HFFc6 (cell line): ENCODE measurements around the gene RBM19. TPM values are rescaled to one million over a fixed set of nuclear protein-coding genes. Genes with fewer than 3 reads are reported as not detected.

Source experiments
- DNase-seq: peaks from one replicate; pipeline ENCODE4 v3.0.0-alpha.2; 2018
- H3K27ac Mint-ChIP-seq: 2 replicates; pipeline ENCODE4 v1.8.0; 2020; ENCODE audit warnings: mild to moderate bottlenecking, mixed read lengths
- H3K27me3 Mint-ChIP-seq: 2 replicates; pipeline ENCODE4 v1.8.0; 2021; ENCODE audit warnings: mild to moderate bottlenecking, moderate library complexity, mixed read lengths; ENCODE audit not compliant: insufficient read depth
- H3K36me3 Mint-ChIP-seq: 2 replicates; pipeline ENCODE4 v1.8.0; 2021; ENCODE audit warnings: low read depth, mixed read lengths
- H3K4me1 Mint-ChIP-seq: 2 replicates; pipeline ENCODE4 v1.8.0; 2020; ENCODE audit warnings: low read depth, mixed read lengths
- H3K4me3 Mint-ChIP-seq: 2 replicates; pipeline ENCODE4 v1.8.0; 2020; ENCODE audit warnings: mild to moderate bottlenecking, moderate library complexity, mixed read lengths
- H3K9me3 Mint-ChIP-seq: 2 replicates; pipeline ENCODE4 v1.8.0; 2020; ENCODE audit warnings: mild to moderate bottlenecking, mixed read lengths
- total RNA-seq, 6 experiments: library from RNA; stranded (reverse); fragmentation: NEBNext Ultra II Directional; extraction: Animal tissue kit (Norgen Biotek cat#: 25700); gene quantifications; 2 replicates in 1 of 6; 3 replicates in 5 of 6; pipeline ENCODE4 v1.2.3, GENCODE V29; 2021
- TF ChIP-seq, protein P1 (sequence below): fragments of 200-600 bp; sonication (generic); IDR thresholded peaks from 2 replicates; pipeline ENCODE4 v1.5.0; 2021; ENCODE audit warnings: antibody characterized with exemption, mild to moderate bottlenecking

Gene RBM19
- total RNA-seq, 6 experiments from 2014 or later = 27.8 to 34.8 (median 29.8) TPM

- Mint-ChIP-seq H3K9me3 (no peaks in the 10 kb centered on the region), H3K27me3 (peaks cover 18% of the 10 kb centered on the region), H3K27ac (no peak overlapping the region), H3K36me3 (no peaks in the 10 kb centered on the region), H3K4me1 (peaks cover 47% of the 10 kb centered on the region), H3K4me3 (no peak overlapping the region)
- no peak for DNase-seq
- TF ChIP-seq, protein P1, sequence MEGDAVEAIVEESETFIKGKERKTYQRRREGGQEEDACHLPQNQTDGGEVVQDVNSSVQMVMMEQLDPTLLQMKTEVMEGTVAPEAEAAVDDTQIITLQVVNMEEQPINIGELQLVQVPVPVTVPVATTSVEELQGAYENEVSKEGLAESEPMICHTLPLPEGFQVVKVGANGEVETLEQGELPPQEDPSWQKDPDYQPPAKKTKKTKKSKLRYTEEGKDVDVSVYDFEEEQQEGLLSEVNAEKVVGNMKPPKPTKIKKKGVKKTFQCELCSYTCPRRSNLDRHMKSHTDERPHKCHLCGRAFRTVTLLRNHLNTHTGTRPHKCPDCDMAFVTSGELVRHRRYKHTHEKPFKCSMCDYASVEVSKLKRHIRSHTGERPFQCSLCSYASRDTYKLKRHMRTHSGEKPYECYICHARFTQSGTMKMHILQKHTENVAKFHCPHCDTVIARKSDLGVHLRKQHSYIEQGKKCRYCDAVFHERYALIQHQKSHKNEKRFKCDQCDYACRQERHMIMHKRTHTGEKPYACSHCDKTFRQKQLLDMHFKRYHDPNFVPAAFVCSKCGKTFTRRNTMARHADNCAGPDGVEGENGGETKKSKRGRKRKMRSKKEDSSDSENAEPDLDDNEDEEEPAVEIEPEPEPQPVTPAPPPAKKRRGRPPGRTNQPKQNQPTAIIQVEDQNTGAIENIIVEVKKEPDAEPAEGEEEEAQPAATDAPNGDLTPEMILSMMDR = no peak
Observed at GRCh38 chr12:113783811-113784210, 182.3 kb downstream of the RBM19 start.

GRCh38 chr12:113782873-113783272, 183.3 kb downstream of the RBM19 start:
- H3K27me3 Mint-ChIP-seq = peaks cover 21% of the 10 kb centered on the region
- TF ChIP-seq, protein P1 = no peak
- no peak overlapping the region for H3K27ac Mint-ChIP-seq
- no peak overlapping the region for H3K4me3 Mint-ChIP-seq
- H3K4me1 Mint-ChIP-seq = peaks cover 38% of the 10 kb centered on the region
- H3K9me3 Mint-ChIP-seq = no peaks in the 10 kb centered on the region
- no peak for DNase-seq
- no peaks in the 10 kb centered on the region for H3K36me3 Mint-ChIP-seq

DNA sequence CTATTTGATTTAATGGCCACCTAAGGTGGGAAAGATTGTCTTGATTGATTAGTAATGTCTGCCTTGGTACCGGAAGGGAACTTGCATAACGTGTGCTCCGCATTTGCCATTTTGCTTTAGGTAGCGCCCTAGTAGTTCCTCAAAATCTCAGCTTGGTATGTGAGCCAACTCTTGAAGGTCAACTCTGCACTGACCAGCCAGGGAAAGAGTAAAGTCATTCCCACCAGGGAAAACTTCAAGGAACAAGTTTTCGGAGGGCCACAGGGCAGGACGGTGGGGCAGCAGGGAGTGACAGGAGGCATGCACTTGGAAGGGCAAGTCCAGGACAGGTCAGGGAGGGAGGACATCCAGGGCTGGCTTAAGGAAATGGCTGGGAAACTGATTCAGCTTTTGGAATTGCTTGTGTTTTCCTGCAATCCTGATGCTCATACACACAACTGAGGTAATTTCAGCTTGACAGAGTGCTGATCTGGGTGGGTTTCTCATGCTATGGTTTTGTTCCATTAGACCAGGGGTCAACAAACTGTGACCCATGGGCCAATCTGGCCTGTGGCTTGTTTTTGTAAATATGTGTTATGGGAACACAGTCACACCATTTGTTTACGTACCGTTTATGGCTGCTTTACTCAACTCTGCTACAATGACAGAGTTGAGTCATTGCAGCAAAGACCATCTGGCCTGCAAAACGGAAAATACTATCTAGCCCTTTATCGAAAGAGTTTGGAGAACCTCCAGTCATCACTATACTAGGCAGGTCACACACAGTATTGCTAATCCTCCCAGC, 184.5 kb downstream of the RBM19 start:
- Mint-ChIP-seq H3K4me1 (peaks cover 27% of the 10 kb centered on the region), H3K27me3 (peaks cover 18% of the 10 kb centered on the region), H3K27ac (no peak overlapping the region), H3K9me3 (no peaks in the 10 kb centered on the region), H3K36me3 (no peaks in the 10 kb centered on the region), H3K4me3 (no peak overlapping the region)
- TF ChIP-seq, protein P1 = no peak
- DNase-seq = peak; percentile 63

DNA sequence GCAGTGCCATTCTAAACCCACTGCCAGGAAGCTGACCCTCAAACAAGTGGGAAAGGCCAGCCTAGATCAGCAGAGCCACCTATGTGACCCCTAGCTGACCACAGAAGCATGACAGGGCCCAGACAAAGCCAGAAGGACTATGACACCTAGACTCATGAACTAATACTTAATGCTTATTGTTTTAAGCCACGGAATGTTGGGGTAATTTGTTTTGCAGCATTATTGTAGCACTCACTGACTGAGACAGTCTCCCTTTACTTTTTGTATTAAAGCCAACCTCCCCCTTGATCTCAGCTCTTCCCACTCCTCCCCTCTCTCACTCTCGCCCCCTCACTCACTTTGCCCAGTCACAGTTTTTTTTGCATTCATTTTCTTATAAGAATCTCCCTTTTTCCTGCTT, 186.4 kb downstream of the RBM19 start:
- Mint-ChIP-seq H3K27ac (no peak overlapping the region), H3K27me3 (peaks cover 18% of the 10 kb centered on the region), H3K9me3 (no peaks in the 10 kb centered on the region), H3K36me3 (no peaks in the 10 kb centered on the region), H3K4me1 (peaks cover 27% of the 10 kb centered on the region), H3K4me3 (no peak overlapping the region)
- no peak for DNase-seq
- TF ChIP-seq, protein P1 = no peak

DNA sequence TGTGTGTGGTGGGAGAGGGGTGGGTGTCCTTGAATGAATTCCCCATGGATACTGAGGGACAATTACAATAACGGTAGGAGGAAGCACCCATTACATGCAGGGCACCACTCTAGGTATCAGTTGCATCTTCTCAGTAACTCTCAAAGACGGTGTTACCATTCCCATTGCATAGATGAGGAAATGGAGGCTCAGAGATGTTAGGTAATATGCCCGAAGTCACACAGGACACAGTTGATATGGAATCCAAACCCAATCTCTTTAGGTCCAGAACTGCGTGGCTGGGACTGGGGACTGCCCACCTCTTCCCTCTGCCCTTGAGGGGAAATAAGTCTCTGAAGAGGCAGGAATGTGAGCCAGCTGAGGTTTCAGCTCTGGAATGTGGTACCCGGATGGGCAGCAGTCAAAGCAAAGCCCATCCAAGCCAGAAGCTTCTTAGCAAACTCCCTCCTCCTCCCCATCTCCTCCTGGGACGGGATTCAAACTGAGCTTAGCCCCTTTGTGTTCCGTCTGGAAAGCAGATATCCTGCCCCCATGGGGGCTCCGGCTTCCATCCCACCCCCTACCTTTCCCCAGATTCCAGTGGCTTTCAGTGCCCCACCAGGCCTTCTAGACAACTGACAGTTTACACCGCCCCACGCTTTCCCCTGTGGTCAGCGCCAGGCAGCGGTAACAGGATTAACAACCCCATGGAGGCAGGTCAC, 187.5 kb downstream of the RBM19 start:
- no peak for DNase-seq
- H3K27ac Mint-ChIP-seq = no peak overlapping the region
- H3K4me1 Mint-ChIP-seq = peaks cover 27% of the 10 kb centered on the region

More for the DNA sequence above, 187.5 kb downstream of the RBM19 start:
- no peaks in the 10 kb centered on the region for H3K36me3 Mint-ChIP-seq
- TF ChIP-seq, protein P1 = no peak
- no peak overlapping the region for H3K4me3 Mint-ChIP-seq
- H3K9me3 Mint-ChIP-seq = no peaks in the 10 kb centered on the region
- peaks cover 26% of the 10 kb centered on the region for H3K27me3 Mint-ChIP-seq
